ENCODE results near the gene PLA2G6.
A peak's percentile ranks its signal among the peaks of the same experiment; 100 is the strongest.
"Not testable (repeated sequence)": the region's sequence is repeated elsewhere in the genome, so short reads cannot be mapped to it uniquely, and the experiment has no call there.

The PLA2G6 gene

DNA sequence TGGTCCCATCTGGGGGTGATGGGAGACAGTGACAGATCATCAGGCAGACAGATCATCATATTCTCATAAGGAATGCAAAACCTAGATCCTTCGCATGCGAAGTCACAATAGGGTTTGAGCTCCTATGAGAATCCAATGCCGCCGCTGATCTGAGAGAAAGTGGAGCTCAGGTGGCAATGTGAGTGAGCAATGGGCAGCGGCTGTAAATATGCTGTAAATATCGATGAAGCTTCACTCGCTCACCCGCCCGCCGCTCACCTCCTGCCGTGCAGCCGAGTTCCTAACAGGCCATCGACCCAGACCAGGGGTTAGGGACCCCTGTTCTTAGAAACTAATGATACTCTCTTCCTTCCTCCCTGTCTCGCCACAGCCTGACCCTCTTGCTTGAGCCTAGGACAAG, 9.4 kb upstream of the PLA2G6 start:
- no peak for DNase-seq

DNA sequence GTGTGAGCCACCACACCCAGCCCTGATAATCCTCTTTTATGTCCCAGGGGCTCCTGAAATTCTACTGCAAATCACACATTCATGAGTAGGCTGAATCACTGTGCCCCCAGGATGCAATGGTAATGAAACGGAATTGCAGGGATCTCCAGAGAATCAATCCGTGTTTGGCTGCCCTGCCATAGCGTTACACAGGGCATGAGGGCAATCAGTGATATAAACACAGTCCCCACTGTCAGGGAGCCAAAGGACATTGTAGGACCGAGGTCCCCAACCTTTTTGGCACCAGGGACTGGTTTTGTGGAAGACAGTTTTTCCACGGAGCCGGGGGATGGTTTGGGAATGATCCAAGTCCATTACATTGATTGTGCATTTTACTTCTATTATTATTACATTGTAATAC, 9.0 kb upstream of the PLA2G6 start:
- DNase-seq, result no peak

DNA sequence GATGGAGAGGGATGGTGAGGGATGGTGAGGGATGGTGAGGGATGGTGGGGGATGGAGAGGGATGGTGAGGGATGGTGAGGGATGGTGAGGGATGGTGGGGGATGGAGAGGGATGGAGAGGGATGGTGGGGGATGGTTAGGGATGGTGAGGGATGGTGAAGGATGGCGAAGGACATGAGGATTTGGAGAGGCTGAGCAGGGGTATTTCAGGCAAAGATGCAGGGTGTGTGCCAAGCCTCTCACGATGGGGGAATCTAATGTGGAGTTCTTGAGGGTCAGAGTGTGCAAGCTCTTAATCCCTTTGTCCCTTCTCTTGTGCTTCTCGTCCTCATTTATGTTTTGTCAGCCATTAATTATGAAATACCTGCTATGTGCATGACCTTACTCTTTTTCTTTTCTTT, 7.5 kb upstream of the PLA2G6 start:
- no peak for DNase-seq

DNA sequence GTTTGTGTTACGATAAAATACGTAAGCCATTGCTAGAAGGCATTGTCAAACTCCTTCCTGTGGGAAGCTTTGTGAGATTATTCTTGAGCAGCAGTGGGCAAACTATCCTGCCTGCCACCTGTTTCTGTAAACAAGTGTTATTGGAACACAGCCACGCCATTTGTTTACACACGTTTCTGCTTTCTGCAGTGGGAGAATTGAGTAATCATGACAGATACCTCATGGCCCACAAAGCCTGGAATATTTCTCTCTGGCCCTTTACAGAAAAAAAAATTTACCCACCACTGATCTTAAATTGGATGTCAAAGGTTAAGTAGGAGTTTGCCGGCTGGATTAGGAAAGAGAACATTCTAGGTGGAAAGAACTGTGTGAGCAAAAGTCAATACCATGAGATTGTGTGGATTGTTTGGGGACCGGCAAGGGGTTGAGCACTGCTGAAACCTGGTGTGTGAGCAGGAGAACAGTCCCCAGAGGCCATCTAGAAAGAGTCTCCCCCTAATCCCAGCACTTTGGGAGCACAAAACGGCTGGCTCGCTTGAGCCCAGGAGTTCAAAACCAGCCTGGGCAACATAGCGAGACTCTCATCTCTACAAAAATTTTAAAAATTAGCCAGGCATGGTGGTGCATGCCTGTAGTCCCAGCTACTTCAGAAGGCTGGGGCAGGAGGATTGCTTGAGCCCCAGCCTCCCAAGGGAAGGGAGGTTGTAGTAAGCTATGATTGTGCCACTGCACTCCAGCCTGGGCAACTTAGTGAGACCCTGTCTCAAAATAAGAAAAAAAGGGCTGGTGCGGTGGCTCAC, 6.0 kb upstream of the PLA2G6 start:
- DNase-seq, result no peak

DNA sequence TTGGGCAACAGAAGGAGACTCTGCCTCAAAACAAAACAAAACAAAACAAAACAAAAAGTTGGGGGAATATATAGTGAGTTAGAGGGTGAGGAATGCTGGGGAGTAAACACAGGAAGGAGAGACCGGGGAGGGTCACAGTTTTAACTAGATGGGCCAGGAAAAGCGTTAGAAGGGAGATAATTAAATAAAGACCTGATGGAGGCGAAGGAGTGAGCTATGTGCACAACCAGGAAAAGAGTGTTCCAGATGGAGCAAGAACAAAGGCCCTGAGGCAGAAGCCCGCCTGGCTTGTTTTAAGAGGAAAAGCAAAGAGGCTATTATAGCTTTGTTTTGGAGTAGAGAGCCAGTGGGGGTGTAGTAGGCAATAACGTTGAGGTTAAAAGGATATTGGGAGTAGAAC, 4.8 kb upstream of the PLA2G6 start:
- no peak for DNase-seq

DNA sequence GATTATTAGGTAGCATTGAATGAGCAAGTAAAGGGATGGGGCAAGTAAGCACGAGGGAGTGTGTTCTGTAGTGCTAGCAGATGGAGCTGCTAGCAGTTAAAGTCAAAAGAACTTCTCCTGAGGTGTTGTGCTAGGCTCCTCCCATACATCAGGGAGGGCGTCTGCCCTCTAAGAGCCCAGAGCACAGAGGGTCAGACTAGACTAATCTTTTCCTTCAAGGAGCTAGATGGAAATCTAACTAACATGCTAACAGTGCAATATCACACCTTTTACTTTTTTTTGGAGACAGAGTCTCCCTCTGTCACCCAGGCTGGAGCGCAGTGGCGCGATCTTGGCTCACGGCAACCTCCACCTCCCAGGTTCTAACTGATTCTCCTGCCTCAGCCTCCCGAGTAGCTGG, 3.2 kb upstream of the PLA2G6 start:
- no peak for DNase-seq

DNA sequence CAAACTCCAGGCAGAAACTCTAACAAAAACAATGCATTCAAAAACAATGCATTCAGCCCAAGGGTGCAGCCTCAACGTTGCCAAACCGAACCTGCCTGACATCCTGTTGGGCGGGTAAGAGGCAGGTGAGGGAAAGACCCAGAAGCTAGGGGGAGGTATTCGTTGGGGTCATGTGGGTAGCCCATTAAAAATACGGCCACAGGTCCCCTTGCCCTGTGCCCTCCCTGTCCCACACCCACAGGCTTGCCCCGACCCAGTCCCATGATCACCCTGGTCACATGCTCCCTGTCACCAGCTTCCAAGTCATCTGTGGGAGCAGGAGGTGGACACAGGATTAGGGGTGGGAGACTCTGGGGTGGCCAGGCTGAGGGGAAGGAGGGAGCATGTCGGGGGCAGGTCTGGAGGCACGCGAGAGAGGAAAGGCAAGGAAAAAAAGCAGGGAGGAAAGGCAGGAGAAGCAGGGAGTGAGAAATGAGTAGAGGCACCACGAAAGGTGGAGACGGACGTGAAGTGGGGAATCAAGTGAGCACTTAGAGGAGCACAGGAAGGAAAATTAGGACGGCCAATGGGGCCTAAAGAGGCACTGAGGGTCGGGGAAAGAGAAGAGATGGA, 683 bp downstream of the PLA2G6 start:
- no peak for DNase-seq

DNA sequence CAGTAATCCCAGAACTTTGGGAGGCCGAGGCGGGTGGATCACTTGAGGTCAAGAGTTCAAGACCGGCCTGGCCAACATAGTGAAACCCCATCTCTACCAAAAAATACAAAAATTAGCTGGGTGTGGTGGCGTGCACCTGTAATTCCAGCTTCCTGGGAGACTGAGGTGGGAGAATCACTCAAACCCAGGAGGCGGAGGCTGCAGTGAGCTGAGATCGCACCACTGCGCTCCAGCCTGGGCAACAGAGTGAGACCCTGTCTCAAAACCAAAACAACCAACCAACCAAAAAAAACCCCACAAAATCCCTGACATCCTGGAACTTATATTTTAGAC, 3.1 kb downstream of the PLA2G6 start:
- not testable (repeated sequence) for DNase-seq

DNA sequence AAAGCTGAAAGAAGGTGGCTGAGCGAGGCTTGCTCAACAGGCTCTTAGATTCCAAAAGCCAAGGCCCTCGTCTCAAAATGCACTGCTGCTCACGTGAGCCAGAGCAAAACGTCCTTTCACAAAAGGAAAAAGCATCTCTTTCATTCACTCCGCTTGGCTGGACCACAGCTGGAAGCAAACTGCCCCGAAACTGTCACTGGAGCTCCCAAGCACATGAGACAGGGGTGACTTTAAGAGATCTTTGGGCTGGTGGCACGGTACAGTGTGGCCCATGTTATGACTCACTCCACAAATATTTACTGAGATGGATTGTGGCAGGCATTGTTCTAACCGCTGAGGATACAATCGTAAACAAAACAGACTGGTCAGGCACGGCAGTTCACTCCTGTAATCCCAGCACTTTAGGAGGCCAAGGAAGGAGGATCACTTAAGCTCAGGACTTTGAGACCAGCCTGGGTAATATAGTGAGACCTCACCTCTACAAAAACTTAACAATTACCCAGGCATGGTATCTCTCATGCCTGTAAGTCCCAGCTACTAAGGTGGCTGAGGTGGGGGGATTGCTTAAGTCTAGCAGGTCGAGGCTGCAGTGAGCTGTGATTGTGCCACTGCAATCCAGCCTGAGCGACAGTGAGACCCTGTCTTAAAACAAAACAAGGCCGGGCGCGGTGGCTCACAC, 3.6 kb downstream of the PLA2G6 start:
- no peak for DNase-seq

DNA sequence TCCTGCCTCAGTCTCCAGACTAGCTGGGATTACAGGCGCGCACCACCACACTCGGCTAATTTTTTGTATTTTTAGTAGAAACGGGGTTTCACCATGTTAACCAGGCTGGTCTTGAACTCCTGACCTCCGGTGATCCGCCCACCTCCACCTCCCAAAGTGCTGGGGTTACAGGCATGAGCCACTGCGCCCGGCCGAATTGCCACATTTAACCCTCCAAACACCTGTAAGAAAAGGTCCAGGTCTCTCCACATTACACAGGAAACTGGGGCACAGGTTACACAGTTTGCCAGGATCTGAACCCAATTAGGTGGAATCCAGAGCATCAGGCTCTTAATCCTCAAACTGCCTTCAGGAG, 4.1 kb downstream of the PLA2G6 start:
- DNase-seq, result not testable (repeated sequence)

DNA sequence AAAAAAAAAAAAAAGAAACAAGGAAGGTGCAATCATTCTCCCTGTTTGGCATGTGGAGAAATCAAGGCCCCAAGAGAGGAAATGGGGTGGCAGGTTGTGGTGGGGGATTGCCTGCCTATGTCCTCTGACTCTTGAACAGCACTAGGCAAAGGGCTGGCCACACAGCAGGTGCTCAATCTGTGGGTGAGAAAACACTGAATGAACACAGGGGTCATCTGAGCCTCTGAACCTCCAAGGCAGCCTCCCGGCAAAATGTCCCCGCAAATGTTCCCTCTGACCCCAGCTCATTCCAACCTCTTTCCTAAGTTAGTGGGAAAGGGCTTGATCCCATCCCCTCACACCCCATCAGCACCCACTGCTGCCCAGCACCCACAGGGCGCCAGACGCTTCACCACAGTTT, 4.6 kb downstream of the PLA2G6 start:
- no peak for DNase-seq

DNA sequence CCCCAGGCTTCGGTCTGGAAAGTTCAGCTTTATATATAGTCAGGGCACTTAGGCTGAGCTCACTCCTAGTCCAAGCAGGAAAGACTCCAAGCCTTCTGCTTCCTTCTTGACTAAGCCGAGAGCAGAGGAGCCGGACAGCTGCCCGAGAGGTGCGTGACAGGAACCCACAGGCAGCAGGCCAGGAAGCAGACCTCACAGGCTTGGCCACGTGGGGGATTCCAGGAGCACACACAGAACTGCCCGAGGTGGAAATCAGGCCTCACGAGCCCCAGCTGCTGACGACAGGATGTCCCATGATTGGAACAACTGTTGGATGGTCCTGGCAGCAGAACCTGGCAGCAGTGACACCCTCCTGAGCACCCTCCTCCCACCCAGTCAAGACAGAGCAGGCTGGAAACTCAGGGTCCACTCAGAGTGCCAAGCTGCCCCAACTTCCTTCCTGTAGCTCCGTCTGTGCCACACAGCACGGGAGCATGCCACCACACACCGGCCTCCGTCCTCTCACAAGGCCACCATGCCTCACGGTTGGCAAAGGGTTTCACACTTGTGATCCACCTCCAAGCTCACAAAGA, 5.4 kb downstream of the PLA2G6 start:
- DNase-seq, result peak; percentile 13 to 18

DNA sequence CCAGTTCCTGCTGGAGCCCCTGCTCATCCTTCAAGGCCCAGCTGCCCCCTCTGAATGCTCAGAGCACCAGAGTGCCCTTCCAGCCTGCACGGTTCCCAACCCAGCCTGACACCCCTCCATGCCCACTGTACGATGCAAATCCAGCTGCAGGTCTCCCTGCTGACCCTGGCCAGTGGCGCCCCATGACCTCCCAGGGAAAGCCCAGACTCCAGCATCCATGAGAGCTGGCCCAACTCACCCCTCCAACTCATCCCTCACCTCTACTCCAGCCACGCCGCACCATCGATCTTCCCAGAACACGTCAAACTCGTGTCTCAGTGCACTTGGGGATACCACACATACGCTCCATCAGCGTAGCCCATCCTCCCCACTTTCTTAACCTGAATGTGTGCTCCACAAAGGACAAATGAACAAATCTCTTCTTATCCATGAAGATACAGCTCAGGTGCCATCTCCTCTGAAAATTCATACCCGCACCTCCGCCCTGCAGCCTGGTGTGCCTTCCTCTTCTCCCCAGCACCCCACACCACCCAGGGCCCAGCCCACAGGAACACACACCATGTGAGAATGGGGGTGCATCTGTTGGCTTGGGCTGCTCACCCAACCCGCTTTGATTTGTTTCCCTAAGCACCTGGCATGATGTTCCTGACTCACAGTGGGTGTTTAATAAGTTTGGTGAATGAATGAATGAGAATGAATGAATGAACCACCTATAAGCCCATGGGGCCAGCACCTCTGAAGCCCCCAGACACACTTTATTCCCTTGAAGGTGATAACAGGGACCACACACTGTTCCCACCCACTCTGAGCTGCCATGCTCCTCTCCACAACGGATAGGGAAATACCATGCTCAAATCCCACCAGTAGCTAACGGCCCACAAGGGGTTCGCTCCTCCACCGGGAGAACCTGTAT, 6.2 kb downstream of the PLA2G6 start:
- no peak for DNase-seq

DNA sequence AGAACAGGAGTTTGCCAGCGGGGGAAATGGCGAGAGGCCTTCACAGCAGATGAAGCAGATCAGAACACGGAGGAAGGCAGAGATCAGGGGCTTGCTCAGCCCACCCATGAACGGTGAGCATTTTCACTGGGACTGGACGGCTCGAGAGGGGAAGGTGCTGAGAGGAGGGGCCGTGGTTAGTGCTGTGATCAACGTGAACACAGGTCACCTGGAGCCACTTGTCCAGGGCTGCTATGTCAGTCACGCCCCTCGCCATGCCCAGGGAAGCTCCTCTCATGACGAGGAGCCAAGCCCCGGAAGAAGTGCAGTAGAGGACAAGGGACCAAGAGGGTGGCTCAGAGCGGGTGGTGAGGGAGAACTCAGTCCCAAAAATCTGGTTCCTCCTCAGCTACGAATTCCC, 7.0 kb downstream of the PLA2G6 start:
- DNase-seq, result no peak

DNA sequence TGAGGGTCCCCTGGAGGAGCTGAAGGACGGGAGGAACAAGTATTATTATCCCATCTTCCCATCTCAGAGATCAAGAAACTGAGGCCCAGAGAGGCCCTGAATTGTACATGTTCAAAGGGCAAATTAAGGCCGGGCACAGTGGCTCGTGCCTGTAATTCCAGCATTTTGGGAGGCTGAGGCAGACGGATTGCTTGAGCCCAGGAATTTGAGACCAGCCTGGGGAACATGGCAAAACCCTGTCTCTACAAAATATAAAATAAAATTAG, 8.1 kb downstream of the PLA2G6 start:
- no peak for DNase-seq

DNA sequence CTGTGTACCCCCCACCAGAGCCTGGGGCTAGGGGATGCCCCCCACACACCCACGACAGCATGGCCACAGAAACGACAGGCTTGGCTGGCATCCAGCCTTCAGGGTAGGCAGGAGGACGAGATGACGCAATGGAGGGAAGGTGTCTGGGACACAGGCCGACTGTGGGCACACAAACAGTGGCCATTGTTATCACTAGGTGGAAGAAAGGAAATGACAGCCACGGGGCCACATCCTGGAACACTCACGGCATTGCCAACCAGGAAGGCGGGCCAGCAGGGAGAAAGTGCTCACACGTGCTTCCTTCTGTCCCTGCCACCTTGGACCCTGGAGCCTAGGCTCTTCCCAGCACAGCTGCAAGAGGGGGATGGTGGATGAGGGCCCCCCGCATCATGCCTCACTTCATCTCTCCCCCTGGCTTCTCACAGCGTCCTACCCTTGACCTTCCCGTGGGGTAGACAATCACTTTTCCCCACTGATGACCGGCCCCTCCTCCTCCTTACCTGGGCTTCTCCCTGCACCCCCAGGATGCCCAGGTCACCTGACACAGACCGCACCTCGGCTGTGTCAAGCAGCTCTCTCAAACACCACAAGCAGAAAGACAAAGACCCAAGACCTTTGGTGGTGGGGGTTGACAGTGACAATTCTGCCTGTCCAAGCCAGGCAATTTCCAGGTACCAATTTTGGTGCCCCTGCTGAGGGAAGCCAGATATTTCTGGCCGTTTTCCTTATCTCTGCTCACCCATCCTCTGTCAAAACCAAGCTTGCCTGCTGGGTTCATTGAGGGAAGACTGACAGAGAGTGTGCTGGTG, 8.6 kb downstream of the PLA2G6 start:
- no peak for DNase-seq

DNA sequence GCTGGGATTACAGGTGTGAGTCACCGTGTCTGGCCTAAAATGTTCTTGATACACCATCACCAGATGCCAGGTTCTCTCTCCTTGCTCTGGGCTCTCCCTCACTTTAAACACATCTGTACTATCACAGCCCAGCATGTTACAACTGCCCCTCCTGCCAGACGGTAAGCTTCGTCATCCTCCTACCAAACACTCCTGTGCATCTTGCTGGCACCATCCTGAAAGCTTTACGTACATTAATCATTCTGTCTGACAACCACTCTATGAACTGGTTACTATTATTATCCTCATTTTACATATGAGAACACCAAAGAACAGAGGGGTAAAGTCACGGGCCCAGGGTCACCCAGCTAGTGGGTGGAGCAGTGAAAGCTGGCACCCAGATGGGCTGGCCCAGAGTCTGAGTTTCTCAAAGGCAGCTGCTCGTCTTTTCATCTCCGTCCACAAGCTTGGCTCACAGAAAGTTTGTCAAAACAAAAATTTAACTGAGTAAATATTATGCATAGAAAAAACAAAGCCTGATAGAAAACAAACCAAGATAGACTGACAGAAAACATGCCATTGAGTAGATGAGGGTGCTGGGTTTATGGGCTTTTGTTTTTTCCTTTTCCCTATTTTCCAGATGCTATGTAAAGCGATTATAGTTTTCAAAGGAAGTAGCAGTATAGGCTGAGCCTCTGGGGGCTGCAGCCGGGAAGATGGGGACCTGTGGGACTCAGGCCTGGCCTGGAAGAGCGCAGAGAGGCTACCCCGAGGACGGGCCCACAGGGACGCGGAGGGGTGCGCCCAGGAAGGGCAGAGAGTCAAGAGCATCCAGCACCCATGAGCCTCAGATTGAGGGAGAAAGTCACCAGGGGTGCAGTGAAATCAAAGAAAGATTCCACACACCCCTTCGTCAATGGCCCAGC, 9.5 kb downstream of the PLA2G6 start:
- DNase-seq, result no peak

DNA sequence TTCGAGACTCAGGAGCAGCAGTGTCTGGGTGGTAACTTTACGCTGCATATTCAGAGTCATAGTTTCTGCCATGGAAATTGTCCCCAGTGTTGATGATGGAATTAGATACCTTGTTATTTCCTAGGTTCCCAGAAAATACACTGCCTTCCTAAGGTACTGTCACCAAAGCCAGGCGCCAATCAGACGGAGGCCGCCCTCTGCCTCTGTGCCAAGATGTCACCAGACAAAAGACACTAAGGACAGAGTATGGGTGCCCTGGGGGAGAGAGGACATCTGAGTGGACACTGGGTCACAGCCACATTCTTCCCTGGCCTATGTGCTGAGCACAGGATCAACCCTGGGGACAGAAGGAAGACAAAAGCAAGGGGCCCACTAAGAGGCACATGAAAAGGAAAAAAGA, 11.2 kb downstream of the PLA2G6 start:
- DNase-seq, result no peak

DNA sequence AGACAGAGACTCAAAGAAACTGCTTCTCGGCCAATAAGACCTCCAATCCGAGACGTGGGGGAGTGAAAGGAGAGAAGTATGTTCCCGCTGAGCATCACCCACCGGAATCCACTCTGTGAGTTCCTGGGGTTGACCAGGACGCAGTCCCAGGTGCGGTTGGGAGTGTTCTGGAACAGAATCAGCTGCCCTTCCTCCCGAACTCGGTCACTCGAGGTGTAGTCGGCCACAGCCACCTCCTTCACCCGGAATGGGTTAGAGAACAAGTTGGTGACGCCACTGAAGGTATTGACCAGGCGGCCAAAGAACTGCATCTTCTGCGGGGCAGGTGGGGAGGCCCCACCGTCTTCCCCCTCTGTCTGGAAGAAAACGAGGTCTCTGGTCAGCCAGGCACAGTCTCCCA, 12.5 kb downstream of the PLA2G6 start:
- DNase-seq, result no peak

DNA sequence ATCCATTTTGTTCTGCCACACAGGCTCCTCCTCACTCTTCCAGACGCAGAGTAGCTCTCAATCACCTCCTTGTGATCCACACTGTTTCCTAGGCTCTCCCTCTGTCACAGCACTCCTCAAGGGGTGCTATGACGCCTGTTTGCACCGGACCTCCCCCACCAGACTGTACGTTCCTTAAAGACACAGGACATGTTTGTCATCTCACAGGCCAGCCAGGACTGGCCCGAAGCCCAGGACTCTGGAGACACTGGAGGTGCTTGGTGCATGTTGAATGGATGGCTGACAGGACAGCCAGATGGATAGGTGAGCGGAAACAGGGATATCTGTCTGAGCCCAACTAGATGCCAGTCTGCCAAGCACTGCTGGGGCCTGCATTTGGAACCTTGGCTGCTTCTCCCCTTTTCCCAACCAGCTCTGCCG, 13.6 kb downstream of the PLA2G6 start:
- no peak for DNase-seq

DNA sequence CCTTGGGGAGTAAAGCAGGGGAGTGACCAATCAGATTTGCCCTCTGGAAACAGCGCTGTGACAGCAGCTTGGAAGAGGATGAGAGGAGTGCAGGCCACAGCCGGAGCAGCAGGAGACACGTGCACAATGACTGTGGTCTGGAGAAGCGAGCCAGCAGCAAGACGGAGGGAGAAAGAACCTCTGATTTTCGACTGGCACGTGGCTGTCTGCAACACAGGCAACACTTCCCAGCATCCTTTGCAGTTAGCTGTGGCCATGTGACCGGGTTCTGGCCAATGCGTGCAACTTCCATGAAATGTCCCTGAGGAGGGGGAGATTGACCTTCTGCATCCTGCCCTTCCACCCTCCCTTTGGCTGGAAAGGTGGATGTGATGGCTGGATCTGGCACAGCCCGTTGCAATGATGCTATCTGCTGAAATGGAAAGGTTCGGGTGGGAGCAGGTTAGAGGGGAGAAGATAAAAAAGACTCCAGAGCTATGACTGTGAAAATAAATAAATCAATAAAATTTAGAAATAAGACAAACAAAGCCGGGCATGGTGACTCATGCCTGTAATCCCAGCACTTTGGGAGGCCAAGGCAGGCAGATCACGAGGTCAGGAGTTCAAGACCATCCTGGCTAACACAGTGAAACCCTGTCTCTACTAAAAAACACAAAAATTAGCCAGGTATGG, 15.6 kb downstream of the PLA2G6 start:
- no peak for DNase-seq
